CD4-positive, CD25-positive, alpha-beta regulatory T cell (primary cell): Measurements from ENCODE around the gene UAP1. TPM values are rescaled to one million over a fixed set of nuclear protein-coding genes. Genes with fewer than 3 reads are reported as not detected.

Experiments used
- ATAC-seq, 2 donors: fragments of 150-1000 bp; cut with Tn5 transposase; one replicate each; pipeline ENCODE4 v1.10.0; 2021; ENCODE audit warnings: low read depth in 2 of 2, moderate number of reproducible peaks in 2 of 2, moderate library complexity in 1 of 2
- DNase-seq, 3 donors: peaks; one replicate each; pipeline versions ENCODE4 v3.0.0 to v3.0.0-alpha.2; 2012 to 2022; ENCODE audit warnings: mixed read lengths in 1 of 3
- H3K27ac ChIP-seq: one replicate; pipeline ENCODE4 v1.7.0; 2013; ENCODE audit warnings: mild to moderate bottlenecking, low read length; ENCODE audit not compliant: insufficient read depth, poor library complexity, severe bottlenecking
- H3K27me3 ChIP-seq: one replicate; pipeline ENCODE4 v1.7.0; 2013; ENCODE audit warnings: low read length; ENCODE audit not compliant: control insufficient read depth, insufficient read depth
- H3K36me3 ChIP-seq: one replicate; pipeline ENCODE4 v1.7.0; 2013; ENCODE audit warnings: mild to moderate bottlenecking, low read length, moderate library complexity; ENCODE audit not compliant: control insufficient read depth, insufficient read depth
- H3K4me1 ChIP-seq: 2 replicates; pipeline ENCODE4 v1.7.0; 2013; ENCODE audit warnings: mild to moderate bottlenecking, low read length; ENCODE audit not compliant: insufficient read depth, control insufficient read depth, poor library complexity, severe bottlenecking
- H3K4me3 ChIP-seq: one replicate; pipeline ENCODE4 v1.7.0; 2013; ENCODE audit warnings: low read depth, mild to moderate bottlenecking, low read length, moderate library complexity
- H3K9me3 ChIP-seq, 2 experiments: 1 replicate in 1 of 2; 2 replicates in 1 of 2; pipeline ENCODE4 v1.7.0; 2013; ENCODE audit warnings: low read length in 2 of 2, mild to moderate bottlenecking in 1 of 2, moderate library complexity in 1 of 2; ENCODE audit not compliant: control insufficient read depth in 2 of 2
- H3K27ac Mint-ChIP-seq, 3 donors: one replicate each; pipeline ENCODE4 v1.8.0; 2020 to 2022; ENCODE audit warnings: mild to moderate bottlenecking in 3 of 3, mixed read lengths in 3 of 3, moderate library complexity in 2 of 3
- H3K27me3 Mint-ChIP-seq: one replicate; pipeline ENCODE4 v1.8.0; 2022; ENCODE audit warnings: mild to moderate bottlenecking, mixed read lengths
- H3K36me3 Mint-ChIP-seq: one replicate; pipeline ENCODE4 v1.8.0; 2020; ENCODE audit warnings: mixed read lengths
- H3K4me1 Mint-ChIP-seq, 4 donors: one replicate each; pipeline ENCODE4 v1.8.0; 2020 to 2022; ENCODE audit warnings: mixed read lengths in 4 of 4, mild to moderate bottlenecking in 1 of 4
- H3K4me3 Mint-ChIP-seq, 4 donors: one replicate each; pipeline ENCODE4 v1.8.0; 2020 to 2022; ENCODE audit warnings: mild to moderate bottlenecking in 4 of 4, mixed read lengths in 4 of 4, moderate library complexity in 3 of 4
- H3K9me3 Mint-ChIP-seq, 7 donors: one replicate each; pipeline ENCODE4 v1.8.0; 2020 to 2022; ENCODE audit warnings: mixed read lengths in 7 of 7, mild to moderate bottlenecking in 3 of 7, moderate library complexity in 2 of 7
- polyA plus RNA-seq, 4 donors: library from polyadenylated mRNA; unstranded; fragments of 300-500 nt; fragmentation: Illumina TruSeq; gene quantifications; one replicate each; pipeline ENCODE4 v1.2.3, GENCODE V29; 2021
- total RNA-seq: library from RNA; stranded (reverse); gene quantifications from one replicate; pipeline ENCODE4 v1.2.3, GENCODE V29; 2022

Gene UAP1
- 25.7 TPM for total RNA-seq
- 10 to 100 TPM; 17.1 to 24.3 (median 20.8) TPM for polyA plus RNA-seq

DNA sequence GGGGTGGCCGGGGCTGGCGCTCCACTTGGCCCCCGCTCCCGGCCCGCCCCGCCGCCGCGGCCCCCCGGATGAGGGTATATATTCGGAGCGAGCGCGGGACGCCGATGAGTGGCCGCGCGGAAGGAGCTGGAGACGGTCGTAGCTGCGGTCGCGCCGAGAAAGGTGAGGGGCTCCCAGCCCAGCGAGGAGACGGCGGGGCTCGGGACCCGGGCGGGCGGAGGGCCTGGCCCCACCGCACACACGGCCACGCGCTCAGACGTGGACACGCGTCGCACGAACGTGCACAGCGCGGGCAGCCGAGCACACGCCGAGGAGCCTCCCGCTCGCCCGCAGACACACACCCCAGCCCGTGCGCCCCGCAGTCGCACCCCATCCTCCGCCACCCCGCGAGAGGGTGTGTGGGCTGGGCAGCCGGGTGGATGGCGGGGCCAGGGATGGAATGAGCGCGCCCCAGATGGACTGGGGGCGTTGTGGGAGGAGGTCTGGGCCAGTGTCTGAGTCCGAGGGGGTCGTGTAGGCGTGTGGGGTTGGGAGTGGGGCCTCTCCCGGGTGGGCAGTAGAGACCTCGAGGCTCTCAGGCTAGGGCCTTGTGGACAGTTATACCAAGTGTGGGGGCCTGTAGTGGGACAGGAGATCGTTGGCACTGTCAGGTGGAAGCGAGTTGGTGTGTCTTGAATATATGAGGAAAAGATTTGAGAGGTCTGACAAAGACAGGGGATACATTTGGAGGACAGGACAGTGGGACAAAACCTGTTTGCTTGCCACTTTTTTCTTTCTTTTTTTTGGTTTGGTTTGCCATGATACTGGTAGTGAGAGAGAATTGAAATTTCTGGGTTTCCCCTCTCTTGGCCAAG lies at the start of gene UAP1:
Gene UAP1 (plus strand): TSS at position 107 of the 854 bp plus-strand sequence. CDS start 4,347 bp downstream, outside the sequence.
- H3K4me3 Mint-ChIP-seq, result peak within 1 kb of the TSS; percentile 95 to 99 (median 96)
- peaks cover 4% of the 10 kb centered on the region for H3K27me3 Mint-ChIP-seq
- peak within 1 kb of the TSS; percentile 84 to 98 (median 97) for H3K27ac Mint-ChIP-seq
- peak within 1 kb of the TSS; percentile 89 for H3K27ac ChIP-seq
- ATAC-seq (peak; percentile 28 to 39), DNase-seq (peak in 1 of 3 donors; percentile 60)
- peaks cover 3% of the 10 kb centered on the region for H3K27me3 ChIP-seq
- no peaks in the 10 kb centered on the region for H3K9me3 Mint-ChIP-seq
- peaks cover 14 to 39% (median 32%) of the 10 kb centered on the region in 4 donors for H3K4me1 Mint-ChIP-seq
- no peaks in the 10 kb centered on the region for H3K36me3 ChIP-seq
- H3K36me3 Mint-ChIP-seq, result peaks cover 2% of the 10 kb centered on the region
- no peaks in the 10 kb centered on the region for H3K9me3 ChIP-seq
- peaks cover 10% of the 10 kb centered on the region for H3K4me1 ChIP-seq
- peak within 1 kb of the TSS; percentile 72 for H3K4me3 ChIP-seq

DNA sequence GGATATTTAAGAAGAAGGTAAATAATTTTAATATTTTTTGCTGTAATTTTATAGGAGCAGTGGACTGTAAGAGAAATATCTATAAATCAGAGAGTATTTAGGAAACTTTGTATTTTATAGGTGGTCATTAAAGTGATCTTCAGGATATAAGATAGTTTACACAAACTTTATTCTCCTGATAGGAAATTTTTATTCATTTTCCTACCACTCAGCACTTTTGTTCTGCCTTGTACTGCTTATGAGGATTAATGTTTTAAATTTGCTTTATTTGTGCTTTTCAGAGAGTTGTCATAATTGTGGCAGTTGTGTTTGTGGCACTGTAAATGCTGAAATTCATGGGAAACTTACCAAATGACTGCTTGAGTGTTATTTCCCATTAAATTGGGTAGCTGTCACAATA lies 34.2 kb upstream of the UAP1 start:
- H3K36me3 ChIP-seq, result peaks cover 44% of the 10 kb centered on the region
- Mint-ChIP-seq H3K9me3 (no peaks in the 10 kb centered on the region), H3K27me3 (no peaks in the 10 kb centered on the region), H3K27ac (no peak overlapping the region), H3K4me1 (peaks cover 6 to 24% (median 9%) of the 10 kb centered on the region in 4 donors), H3K4me3 (no peak overlapping the region), H3K36me3 (peaks cover 44% of the 10 kb centered on the region)
- H3K27me3 ChIP-seq, result no peaks in the 10 kb centered on the region
- H3K4me1 ChIP-seq, result no peaks in the 10 kb centered on the region
- no peak for ATAC-seq
- H3K4me3 ChIP-seq, result no peak overlapping the region
- H3K27ac ChIP-seq, result no peak overlapping the region
- H3K9me3 ChIP-seq, result no peaks in the 10 kb centered on the region
- DNase-seq, result no peak

DNA sequence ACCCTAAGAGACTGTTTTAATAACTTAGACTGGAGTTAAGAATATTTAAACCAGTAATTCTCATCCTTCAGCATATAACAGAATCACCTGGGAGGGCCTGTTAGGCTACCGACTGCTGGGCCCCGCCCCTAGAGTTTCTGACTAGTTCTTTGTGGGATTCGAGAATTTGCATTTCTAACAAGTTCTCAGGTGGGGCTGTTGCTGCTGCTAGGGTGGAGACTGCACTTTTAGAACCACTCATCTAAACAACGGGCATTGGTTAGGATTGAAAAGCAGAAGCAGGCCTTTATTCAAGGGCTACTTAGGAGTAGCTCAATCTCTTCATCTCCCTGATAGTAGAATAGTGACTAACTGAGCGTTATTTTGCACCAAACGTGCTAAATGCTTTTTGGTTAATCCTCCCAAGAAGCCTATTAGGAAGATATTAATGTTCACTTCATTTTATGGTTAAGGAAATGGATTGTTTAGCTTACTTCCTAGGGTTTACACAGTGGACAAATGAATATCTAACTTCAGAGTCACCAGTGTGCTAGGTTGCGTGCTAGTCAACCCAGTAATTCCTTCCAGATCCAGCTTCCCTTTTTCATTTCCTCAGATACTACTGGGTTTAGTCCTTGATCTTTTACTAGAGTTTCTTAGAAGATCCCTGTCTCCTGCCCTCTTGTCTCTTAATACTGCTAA lies 31.1 kb upstream of the UAP1 start:
- ATAC-seq, result peak in 1 of 2 donors; percentile 58
- Mint-ChIP-seq H3K9me3 (no peaks in the 10 kb centered on the region), H3K4me1 (peaks cover 5 to 13% (median 6%) of the 10 kb centered on the region in 4 donors), H3K27ac (no peak overlapping the region), H3K4me3 (no peak overlapping the region), H3K36me3 (peaks cover 23% of the 10 kb centered on the region), H3K27me3 (no peaks in the 10 kb centered on the region)
- H3K4me1 ChIP-seq, result no peaks in the 10 kb centered on the region
- H3K9me3 ChIP-seq, result no peaks in the 10 kb centered on the region
- H3K36me3 ChIP-seq, result peaks cover 12% of the 10 kb centered on the region
- no peak overlapping the region for H3K4me3 ChIP-seq
- H3K27ac ChIP-seq, result no peak overlapping the region
- DNase-seq, result peak in 1 of 3 donors; percentile 8
- no peaks in the 10 kb centered on the region for H3K27me3 ChIP-seq

DNA sequence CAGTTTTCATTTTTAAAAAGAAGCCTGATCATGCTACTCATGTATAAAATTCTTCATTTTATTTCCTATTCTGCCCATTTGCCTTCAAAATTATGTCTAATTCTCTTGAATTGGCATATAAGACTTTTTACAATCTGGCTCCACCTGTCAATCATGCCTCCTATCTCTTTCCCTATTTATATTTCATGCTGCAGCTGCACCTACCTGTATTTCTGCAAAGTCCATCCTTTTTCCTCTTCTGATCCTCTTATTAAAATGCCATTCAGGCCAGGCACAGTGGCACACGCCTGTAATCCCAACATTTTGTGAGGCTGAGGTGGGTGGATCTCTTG lies 30.6 kb upstream of the UAP1 start:
- Histone ChIP-seq H3K27ac (no peak overlapping the region), H3K4me3 (no peak overlapping the region), H3K36me3 (peaks cover 7% of the 10 kb centered on the region), H3K27me3 (no peaks in the 10 kb centered on the region), H3K9me3 (no peaks in the 10 kb centered on the region), H3K4me1 (no peaks in the 10 kb centered on the region)
- H3K36me3 Mint-ChIP-seq, result peaks cover 23% of the 10 kb centered on the region
- peaks cover 4 to 9% (median 6%) of the 10 kb centered on the region in 4 donors for H3K4me1 Mint-ChIP-seq
- no peak overlapping the region for H3K4me3 Mint-ChIP-seq
- no peaks in the 10 kb centered on the region for H3K27me3 Mint-ChIP-seq
- no peak for ATAC-seq
- H3K9me3 Mint-ChIP-seq, result no peaks in the 10 kb centered on the region
- no peak for DNase-seq
- peak overlapping the region in 1 of 3 donors; percentile 32 for H3K27ac Mint-ChIP-seq

DNA sequence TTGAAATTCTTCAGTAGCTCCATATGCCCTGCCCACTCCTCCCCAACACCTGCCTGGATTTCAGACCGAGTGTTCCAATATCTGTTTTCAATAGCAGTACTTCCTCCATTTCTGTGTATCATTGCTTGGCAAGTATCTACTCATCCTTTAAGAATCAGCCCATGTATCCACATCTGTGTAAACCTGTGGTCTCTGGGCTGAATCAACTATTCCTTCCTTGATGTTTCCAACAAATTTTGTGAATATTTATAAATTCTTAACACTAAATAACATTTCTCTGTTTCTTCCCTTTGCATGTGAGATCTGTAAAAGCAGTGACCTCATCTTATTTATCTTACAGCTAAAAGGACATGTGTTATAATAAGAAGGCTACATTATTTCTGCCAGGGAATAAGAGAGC lies 26.0 kb upstream of the UAP1 start:
- H3K27me3 Mint-ChIP-seq, result no peaks in the 10 kb centered on the region
- no peak for ATAC-seq
- H3K4me3 Mint-ChIP-seq, result no peak overlapping the region
- peaks cover 9% of the 10 kb centered on the region for H3K36me3 Mint-ChIP-seq
- no peak for DNase-seq
- no peak overlapping the region for H3K4me3 ChIP-seq
- H3K4me1 ChIP-seq, result no peaks in the 10 kb centered on the region
- H3K27me3 ChIP-seq, result no peaks in the 10 kb centered on the region
- no peak overlapping the region for H3K27ac Mint-ChIP-seq
- no peaks in the 10 kb centered on the region for H3K9me3 ChIP-seq
- H3K27ac ChIP-seq, result no peak overlapping the region
- peaks cover 0 to 2% (median 0%) of the 10 kb centered on the region in 4 donors for H3K4me1 Mint-ChIP-seq
- no peaks in the 10 kb centered on the region for H3K36me3 ChIP-seq
- H3K9me3 Mint-ChIP-seq, result no peaks in the 10 kb centered on the region

DNA sequence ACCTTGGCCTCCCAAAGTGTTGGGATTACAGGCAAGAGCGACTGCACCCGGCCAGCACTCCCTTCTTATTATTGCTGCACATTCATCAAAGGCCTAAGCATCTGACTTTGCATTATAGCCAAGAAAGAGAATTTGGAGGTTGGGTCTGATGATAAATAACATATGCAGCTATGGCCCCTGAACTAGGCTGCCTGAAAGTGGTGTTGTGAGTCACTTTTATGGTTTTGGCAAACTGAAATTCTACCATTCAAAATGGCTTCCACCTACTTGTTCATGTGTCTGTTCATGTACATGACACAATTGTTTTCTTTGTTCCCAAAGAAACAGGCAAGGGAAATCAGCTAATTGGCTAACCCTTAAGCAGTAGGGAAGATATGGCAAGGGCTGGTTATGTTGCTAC lies 25.0 kb upstream of the UAP1 start:
- H3K27ac ChIP-seq, result no peak overlapping the region
- H3K9me3 Mint-ChIP-seq, result peaks cover 0 to 3% (median 0%) of the 10 kb centered on the region in 7 donors
- no peak for ATAC-seq
- H3K9me3 ChIP-seq, result no peaks in the 10 kb centered on the region
- H3K27me3 ChIP-seq, result no peaks in the 10 kb centered on the region
- peaks cover 7% of the 10 kb centered on the region for H3K36me3 Mint-ChIP-seq
- peak in 1 of 3 donors; percentile 2 for DNase-seq
- H3K27ac Mint-ChIP-seq, result no peak overlapping the region
- H3K4me1 ChIP-seq, result no peaks in the 10 kb centered on the region
- no peak overlapping the region for H3K4me3 Mint-ChIP-seq
- H3K36me3 ChIP-seq, result no peaks in the 10 kb centered on the region
- H3K4me1 Mint-ChIP-seq, result no peaks in the 10 kb centered on the region
- H3K27me3 Mint-ChIP-seq, result no peaks in the 10 kb centered on the region
- no peak overlapping the region for H3K4me3 ChIP-seq

DNA sequence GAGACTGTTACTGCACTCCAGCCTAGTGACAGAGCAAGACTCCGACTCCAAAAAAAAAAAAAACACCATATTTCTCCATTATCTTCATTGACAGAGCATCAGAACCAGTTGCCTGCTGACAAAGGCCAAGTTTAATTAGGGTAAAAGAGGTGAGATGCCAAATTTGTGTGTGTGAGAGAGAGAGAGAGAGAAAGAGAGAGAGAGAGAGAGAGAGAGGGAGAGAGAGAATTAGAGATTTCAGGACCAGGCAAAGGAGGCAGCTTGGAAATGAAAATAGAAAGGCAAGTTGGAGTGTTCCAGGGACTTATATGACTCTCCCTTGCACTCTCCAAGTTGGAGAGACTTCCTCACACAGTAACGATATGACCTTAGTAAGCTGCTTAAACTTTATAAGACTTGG lies 24.3 kb upstream of the UAP1 start:
- no peak overlapping the region for H3K4me3 ChIP-seq
- H3K9me3 ChIP-seq, result no peaks in the 10 kb centered on the region
- H3K36me3 Mint-ChIP-seq, result peaks cover 4% of the 10 kb centered on the region
- no peaks in the 10 kb centered on the region for H3K27me3 Mint-ChIP-seq
- no peaks in the 10 kb centered on the region for H3K4me1 ChIP-seq
- no peak overlapping the region for H3K27ac ChIP-seq
- H3K9me3 Mint-ChIP-seq, result peaks cover 0 to 4% (median 0%) of the 10 kb centered on the region in 7 donors
- no peak overlapping the region for H3K27ac Mint-ChIP-seq
- no peaks in the 10 kb centered on the region for H3K27me3 ChIP-seq
- DNase-seq (no peak), ATAC-seq (no peak)
- H3K4me3 Mint-ChIP-seq, result no peak overlapping the region
- H3K36me3 ChIP-seq, result no peaks in the 10 kb centered on the region
- no peaks in the 10 kb centered on the region for H3K4me1 Mint-ChIP-seq
